ENCODE data around the gene CNBD2.
"Not testable (repeated sequence)": the region's sequence is repeated elsewhere in the genome, so short reads cannot be mapped to it uniquely, and the experiment has no call there.

CNBD2 gene

DNA sequence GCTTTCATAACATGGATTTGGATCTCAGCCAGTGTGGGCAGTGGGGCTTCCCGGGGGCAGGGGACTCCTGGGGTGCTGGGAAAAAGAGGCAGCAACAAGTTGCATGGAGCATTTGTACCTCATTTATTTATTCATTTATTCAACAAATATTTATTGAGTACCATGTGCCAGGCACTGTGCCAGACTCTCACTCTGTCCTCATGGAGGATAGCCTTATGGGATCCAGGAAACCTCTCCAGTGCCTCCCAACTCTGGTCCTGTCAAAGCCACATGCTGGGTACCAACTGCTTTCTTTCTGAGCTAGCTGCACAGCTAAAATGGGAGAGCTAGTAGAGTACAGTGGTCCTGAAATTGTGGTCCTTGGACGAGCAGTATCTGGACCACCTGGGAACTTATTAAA lies 98.4 kb downstream of the CNBD2 start:
- H3K4me3 ChIP-seq (ENCODE audit: low read depth, low read length): no peak overlapping the region
- TF ChIP-seq, protein P1, sequence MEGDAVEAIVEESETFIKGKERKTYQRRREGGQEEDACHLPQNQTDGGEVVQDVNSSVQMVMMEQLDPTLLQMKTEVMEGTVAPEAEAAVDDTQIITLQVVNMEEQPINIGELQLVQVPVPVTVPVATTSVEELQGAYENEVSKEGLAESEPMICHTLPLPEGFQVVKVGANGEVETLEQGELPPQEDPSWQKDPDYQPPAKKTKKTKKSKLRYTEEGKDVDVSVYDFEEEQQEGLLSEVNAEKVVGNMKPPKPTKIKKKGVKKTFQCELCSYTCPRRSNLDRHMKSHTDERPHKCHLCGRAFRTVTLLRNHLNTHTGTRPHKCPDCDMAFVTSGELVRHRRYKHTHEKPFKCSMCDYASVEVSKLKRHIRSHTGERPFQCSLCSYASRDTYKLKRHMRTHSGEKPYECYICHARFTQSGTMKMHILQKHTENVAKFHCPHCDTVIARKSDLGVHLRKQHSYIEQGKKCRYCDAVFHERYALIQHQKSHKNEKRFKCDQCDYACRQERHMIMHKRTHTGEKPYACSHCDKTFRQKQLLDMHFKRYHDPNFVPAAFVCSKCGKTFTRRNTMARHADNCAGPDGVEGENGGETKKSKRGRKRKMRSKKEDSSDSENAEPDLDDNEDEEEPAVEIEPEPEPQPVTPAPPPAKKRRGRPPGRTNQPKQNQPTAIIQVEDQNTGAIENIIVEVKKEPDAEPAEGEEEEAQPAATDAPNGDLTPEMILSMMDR (IDR thresholded peaks at IDR 0.05; ENCODE audit: low read depth, low read length): no peak

DNA sequence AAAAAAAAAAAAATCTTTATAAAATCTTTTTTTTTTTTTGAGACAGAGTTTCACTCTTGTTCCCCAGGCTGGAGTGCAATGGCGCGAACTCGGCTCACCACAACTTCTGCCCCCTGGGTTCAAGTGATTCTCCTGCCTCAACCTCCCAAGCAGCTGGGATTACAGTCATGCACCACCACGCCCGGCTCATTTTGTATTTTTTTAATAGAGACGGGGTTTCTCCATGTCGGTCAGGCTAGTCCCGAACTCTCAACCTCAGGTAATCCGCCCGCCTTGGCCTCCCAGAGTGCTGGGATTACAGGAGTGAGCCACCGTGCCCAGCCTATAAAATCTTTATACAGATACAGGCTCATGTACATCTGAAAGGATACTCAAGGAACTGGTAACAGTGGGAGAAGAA lies 100.1 kb downstream of the CNBD2 start:
- not testable (repeated sequence) for H3K4me3 ChIP-seq (ENCODE audit: low read depth, low read length)

- TF ChIP-seq, protein P1 (IDR thresholded peaks at IDR 0.05; ENCODE audit: low read depth, low read length): no peak
- H3K4me3 ChIP-seq (ENCODE audit: low read depth, low read length): no peak overlapping the region
Observed at GRCh38 chr20:36070451-36070850, 102.1 kb downstream of the CNBD2 start.

GRCh38 chr20:36071848-36072247 lies 103.5 kb downstream of the CNBD2 start:
- TF ChIP-seq, protein P1 (IDR thresholded peaks at IDR 0.05; ENCODE audit: low read depth, low read length): no peak
- no peak overlapping the region for H3K4me3 ChIP-seq (ENCODE audit: low read depth, low read length)

DNA sequence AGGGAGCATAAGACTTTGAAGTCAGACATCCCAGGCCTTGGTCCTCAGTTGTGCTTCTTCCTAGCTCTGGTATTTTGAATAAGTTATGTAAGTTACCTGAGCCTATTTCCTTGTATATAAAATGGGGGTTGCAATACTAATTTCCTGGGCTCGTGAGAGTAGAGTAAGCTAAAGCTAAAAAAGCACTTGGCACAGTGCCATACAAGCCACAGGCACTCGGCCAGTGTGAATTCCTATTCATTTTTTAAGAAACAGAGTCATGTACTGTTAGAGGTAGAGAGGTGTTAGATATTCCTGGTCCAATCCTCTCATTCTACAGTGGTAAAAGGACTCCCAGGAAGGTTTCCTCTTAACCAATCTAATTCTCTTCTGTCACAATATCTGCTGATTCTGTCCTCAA lies 106.6 kb downstream of the CNBD2 start:
- no peak overlapping the region for H3K4me3 ChIP-seq (ENCODE audit: low read depth, low read length)
- TF ChIP-seq, protein P1 (IDR thresholded peaks at IDR 0.05; ENCODE audit: low read depth, low read length): no peak

DNA sequence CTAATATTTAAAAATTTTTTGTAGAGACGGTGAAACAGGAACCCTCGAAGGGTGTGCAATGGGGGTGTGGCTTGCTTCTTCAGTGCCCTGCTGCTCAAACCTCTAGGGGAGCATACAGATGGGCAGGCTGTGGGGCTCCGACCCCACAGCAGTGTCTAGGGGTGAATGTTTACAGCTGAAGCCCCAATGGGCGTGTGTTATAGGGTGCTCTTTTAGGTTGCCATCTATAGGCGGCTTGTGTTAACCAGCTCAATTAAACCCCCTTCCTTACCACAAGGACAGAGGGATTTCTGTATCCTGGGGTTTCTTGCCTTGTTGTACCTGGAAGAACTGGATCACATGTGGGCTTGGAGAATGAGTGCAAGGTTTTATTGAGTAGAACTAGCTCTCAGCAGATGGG lies 109.4 kb downstream of the CNBD2 start:
- not testable (repeated sequence) for H3K4me3 ChIP-seq (ENCODE audit: low read depth, low read length)

DNA sequence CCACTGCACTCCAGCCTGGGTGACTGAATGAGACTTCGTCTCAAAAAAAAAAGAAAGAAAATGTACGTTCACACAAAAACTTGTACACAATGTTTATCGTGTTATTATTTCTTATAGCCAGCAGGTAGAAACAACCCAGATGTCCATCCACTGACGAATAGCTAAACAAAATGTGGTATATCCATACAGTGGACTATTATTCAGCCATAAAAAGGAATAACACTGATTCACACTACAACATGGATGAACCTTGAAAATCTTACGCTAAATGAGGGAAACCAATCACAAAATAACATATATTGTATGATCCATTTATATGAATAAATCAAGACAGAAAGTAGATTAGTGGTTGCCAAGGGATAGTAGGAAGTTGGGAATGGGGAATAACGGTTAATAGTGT lies 111.1 kb downstream of the CNBD2 start:
- TF ChIP-seq, protein P1 (IDR thresholded peaks at IDR 0.05; ENCODE audit: low read depth, low read length): no peak
- H3K4me3 ChIP-seq (ENCODE audit: low read depth, low read length): no peak overlapping the region

GRCh38 chr20:36079984-36080383 lies 111.6 kb downstream of the CNBD2 start:
- not testable (repeated sequence) for H3K4me3 ChIP-seq (ENCODE audit: low read depth, low read length)

All from WI38 (cell line).